K562 (cell line): Measurements from ENCODE around the gene APELA.

Source experiments
- CCNT2 ChIP-seq: IDR thresholded peaks from 2 replicates; pipeline ENCODE4 v1.6.1; 2011; ENCODE audit warnings: borderline replicate concordance, low read depth, mild to moderate bottlenecking, moderate library complexity, mixed read lengths, low read length; ENCODE audit not compliant: insufficient read length; ENCODE audit errors: extremely low read depth
- CTCF ChIP-seq, 3 experiments: IDR thresholded peaks in 2 of 3; conservative IDR thresholded peaks in 1 of 3; 2 replicates each; pipeline ENCODE4 v1.5.1; 2011 to 2012; ENCODE audit warnings: low read length in 3 of 3, mild to moderate bottlenecking in 3 of 3, control low read depth in 2 of 3, improper control_type of control experiment in 1 of 3, inconsistent platforms in 1 of 3, low read depth in 1 of 3, mixed read lengths in 1 of 3, moderate library complexity in 1 of 3; ENCODE audit not compliant: insufficient read depth in 2 of 3
- EZH2 ChIP-seq: IDR thresholded peaks from 2 replicates; pipeline ENCODE4 v1.6.1; 2012; ENCODE audit warnings: low read depth, mild to moderate bottlenecking, inconsistent platforms, low read length, borderline replicate concordance
- FOXJ3 ChIP-seq: sonication (generic); formaldehyde crosslinking; IDR thresholded peaks from 2 replicates; pipeline ENCODE4 v1.4.0; 2020; ENCODE audit warnings: mild to moderate bottlenecking, missing genetic modification reagents
- POLR2G ChIP-seq: fragments of 200-400 bp; formaldehyde crosslinking; IDR thresholded peaks from 2 replicates; pipeline ENCODE4 v1.6.1; 2017; ENCODE audit warnings: low read depth, mild to moderate bottlenecking, antibody characterized with exemption, low read length, moderate library complexity
- POLR3A ChIP-seq: IDR thresholded peaks from 2 replicates; pipeline ENCODE4 v1.6.1; 2011; ENCODE audit warnings: borderline replicate concordance, mild to moderate bottlenecking, moderate library complexity; ENCODE audit not compliant: insufficient read length, insufficient read depth; ENCODE audit errors: extremely low read depth
- ZFP91 ChIP-seq: sonication (generic); formaldehyde crosslinking; IDR thresholded peaks from 2 replicates; pipeline ENCODE4 v1.8.0; 2022; ENCODE audit warnings: mild to moderate bottlenecking, missing genetic modification reagents

- TF ChIP-seq POLR2G (no peak), FOXJ3 (CRISPR knock-in tag) (no peak), CTCF (IDR thresholded peaks at IDR 0.05 in 2 of 3, conservative IDR thresholded peaks at IDR 0.05 in 1 of 3; ENCODE audit: insufficient read depth in 2 of 3, low read depth in 1 of 3, low read length in 3 of 3) (no peak), ZFP91 (CRISPR knock-in tag) (no peak), POLR3A (no peak), CCNT2 (no peak), EZH2 (no peak)
Measured at GRCh38 chr4:164876700-164877324, at the start of gene APELA.
